ENCODE data around the gene USP11. TPM values are rescaled to one million over a fixed set of nuclear protein-coding genes. Genes with fewer than 3 reads are reported as not detected.
A peak's percentile ranks its signal among the peaks of the same experiment; 100 is the strongest.

The USP11 gene
- polyA plus RNA-seq, 1 donor (not counting 4 experiments of a cell fraction or from before 2014, with no cell fraction given), result 6.3 TPM

DNA sequence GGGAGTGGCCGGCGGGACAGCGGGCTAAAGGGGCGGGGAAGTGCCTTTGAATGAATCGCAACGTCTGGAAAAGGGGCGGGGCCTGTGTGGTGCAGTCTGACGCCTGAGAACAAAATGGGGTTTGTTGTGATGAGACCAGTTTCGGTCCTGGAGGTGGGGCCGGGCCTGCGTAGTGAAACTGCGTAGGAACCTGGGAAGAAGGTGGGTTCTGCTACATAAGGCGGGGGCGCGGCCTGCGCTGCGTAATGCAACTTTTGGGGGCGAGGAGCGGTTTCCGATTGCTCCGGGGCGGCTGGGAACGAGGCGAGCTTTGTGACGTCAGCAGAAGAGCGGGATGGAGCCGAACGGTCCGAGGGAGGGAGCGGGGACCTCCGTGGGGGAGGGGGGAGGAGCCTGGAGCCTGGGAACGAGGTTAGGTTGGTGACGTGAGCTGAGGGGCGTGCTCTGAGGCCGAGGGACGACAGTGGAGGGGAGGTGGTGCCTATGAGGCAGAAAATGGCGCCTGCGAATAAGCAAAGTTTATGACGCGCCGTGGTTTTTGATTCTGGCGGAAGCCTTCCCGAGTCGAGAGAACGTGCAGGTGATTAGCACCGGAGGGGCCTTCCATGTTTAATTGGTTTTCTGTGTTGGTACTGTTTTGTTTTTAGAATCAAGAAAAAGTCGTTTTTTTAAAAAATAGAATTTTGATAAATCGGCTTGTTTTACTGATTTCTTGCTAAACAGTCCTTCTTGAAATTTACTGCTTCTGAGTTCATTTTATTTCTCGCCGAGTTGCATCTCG is 714 bp downstream of the USP11 start:
- H3K4me2 ChIP-seq (ENCODE audit: control insufficient read depth, extremely low read depth, insufficient read depth, low read depth, low read length), result peak overlapping the region; percentile 70
- H3K27ac ChIP-seq (ENCODE audit: control insufficient read depth, insufficient read depth, low read length), result peak overlapping the region; percentile 95
- peaks cover 3 to 5% of the 10 kb centered on the region in 2 experiments for H3K36me3 ChIP-seq (ENCODE audit: control insufficient read depth in 2 of 2, extremely low read depth in 1 of 2, insufficient read depth in 2 of 2, low read length in 2 of 2)
- peak; percentile 76 for DNase-seq (ENCODE audit: low read depth, low spot score)
- peaks cover 5% of the 10 kb centered on the region for H3K4me1 ChIP-seq (ENCODE audit: control insufficient read depth, extremely low read depth, insufficient read depth, low read length)
- peak; percentile 67 for FAIRE-seq
- H3K79me2 ChIP-seq (ENCODE audit: control insufficient read depth, insufficient read depth, low read length), result peaks cover 10% of the 10 kb centered on the region
- peak overlapping the region; percentile 93 for H3K9ac ChIP-seq (ENCODE audit: control insufficient read depth, extremely low read depth, insufficient read depth, low read length)
- no peaks in the 10 kb centered on the region for H3K27me3 ChIP-seq (ENCODE audit: control insufficient read depth, extremely low read depth, insufficient read depth, low read length)
- no peaks in the 10 kb centered on the region for H4K20me1 ChIP-seq (ENCODE audit: control insufficient read depth, extremely low read depth, insufficient read depth, low read length)
- H3K4me3 ChIP-seq (ENCODE audit: control insufficient read depth in 2 of 3, extremely low read depth in 1 of 3, insufficient read depth in 2 of 3, low read depth in 1 of 3, low read length in 3 of 3), result peak overlapping the region; percentile 42 to 72 (median 69)
- H3K9me1 ChIP-seq (ENCODE audit: control insufficient read depth, extremely low read depth, insufficient read depth, low read length), result no peaks in the 10 kb centered on the region
- no peak overlapping the region for H2AFZ ChIP-seq (ENCODE audit: control insufficient read depth, low read length)
- dilution Hi-C loops (cut with MboI; ENCODE audit: extremely low pct_ligation_motif_present, low sequenced_read_pairs), result no loop called here
- H3K9me3 ChIP-seq (ENCODE audit: control insufficient read depth, low read depth, low read length), result no peaks in the 10 kb centered on the region
- TF ChIP-seq, protein P1, sequence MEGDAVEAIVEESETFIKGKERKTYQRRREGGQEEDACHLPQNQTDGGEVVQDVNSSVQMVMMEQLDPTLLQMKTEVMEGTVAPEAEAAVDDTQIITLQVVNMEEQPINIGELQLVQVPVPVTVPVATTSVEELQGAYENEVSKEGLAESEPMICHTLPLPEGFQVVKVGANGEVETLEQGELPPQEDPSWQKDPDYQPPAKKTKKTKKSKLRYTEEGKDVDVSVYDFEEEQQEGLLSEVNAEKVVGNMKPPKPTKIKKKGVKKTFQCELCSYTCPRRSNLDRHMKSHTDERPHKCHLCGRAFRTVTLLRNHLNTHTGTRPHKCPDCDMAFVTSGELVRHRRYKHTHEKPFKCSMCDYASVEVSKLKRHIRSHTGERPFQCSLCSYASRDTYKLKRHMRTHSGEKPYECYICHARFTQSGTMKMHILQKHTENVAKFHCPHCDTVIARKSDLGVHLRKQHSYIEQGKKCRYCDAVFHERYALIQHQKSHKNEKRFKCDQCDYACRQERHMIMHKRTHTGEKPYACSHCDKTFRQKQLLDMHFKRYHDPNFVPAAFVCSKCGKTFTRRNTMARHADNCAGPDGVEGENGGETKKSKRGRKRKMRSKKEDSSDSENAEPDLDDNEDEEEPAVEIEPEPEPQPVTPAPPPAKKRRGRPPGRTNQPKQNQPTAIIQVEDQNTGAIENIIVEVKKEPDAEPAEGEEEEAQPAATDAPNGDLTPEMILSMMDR (optimal IDR thresholded peaks at IDR 0.05 in 1 of 3, IDR thresholded peaks at IDR 0.05 in 1 of 3, conservative IDR thresholded peaks at IDR 0.05 in 1 of 3; ENCODE audit: extremely low read depth in 1 of 3, insufficient read depth in 2 of 3, low read length in 3 of 3), result no peak
- no peak for TF ChIP-seq EZH2 (IDR thresholded peaks at IDR 0.05; ENCODE audit: low read length)

DNA sequence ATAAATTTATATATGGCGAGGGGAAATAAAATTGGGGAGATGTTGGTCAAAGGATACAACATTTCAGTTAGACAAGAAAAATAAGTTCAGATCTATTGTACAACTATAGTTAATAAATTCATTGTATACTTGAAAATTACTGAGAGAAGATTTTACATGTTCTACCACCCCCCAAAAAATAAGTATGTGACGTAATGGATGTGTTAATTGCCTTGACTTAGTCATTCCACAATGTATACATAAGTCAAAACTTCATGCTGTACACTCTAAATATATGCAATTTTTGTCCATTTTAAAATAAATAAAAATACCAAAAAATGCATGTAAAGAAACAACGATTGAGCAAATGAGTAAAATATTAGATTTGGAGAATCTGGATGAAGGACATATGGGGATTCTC is 1.8 kb downstream of the USP11 start:
- FAIRE-seq (no peak), DNase-seq (ENCODE audit: low read depth, low spot score) (no peak)
- peak overlapping the region; percentile 95 for H3K27ac ChIP-seq (ENCODE audit: control insufficient read depth, insufficient read depth, low read length)

More for the DNA sequence above, 1.8 kb downstream of the USP11 start:
- H4K20me1 ChIP-seq (ENCODE audit: control insufficient read depth, extremely low read depth, insufficient read depth, low read length), result no peaks in the 10 kb centered on the region
- H3K9me3 ChIP-seq (ENCODE audit: control insufficient read depth, low read depth, low read length), result no peaks in the 10 kb centered on the region
- no peaks in the 10 kb centered on the region for H3K27me3 ChIP-seq (ENCODE audit: control insufficient read depth, extremely low read depth, insufficient read depth, low read length)
- H3K4me3 ChIP-seq (ENCODE audit: control insufficient read depth in 2 of 3, extremely low read depth in 1 of 3, insufficient read depth in 2 of 3, low read depth in 1 of 3, low read length in 3 of 3), result peak overlapping the region in 1 of 3 experiments; percentile 72
- H3K36me3 ChIP-seq (ENCODE audit: control insufficient read depth in 2 of 2, extremely low read depth in 1 of 2, insufficient read depth in 2 of 2, low read length in 2 of 2), result no peaks in the 10 kb centered on the region
- H3K9me1 ChIP-seq (ENCODE audit: control insufficient read depth, extremely low read depth, insufficient read depth, low read length), result no peaks in the 10 kb centered on the region
- H3K4me2 ChIP-seq (ENCODE audit: control insufficient read depth, extremely low read depth, insufficient read depth, low read depth, low read length), result peak overlapping the region; percentile 70
- peak overlapping the region; percentile 89 for H3K9ac ChIP-seq (ENCODE audit: control insufficient read depth, extremely low read depth, insufficient read depth, low read length)
- TF ChIP-seq, protein P1 (optimal IDR thresholded peaks at IDR 0.05 in 1 of 3, IDR thresholded peaks at IDR 0.05 in 1 of 3, conservative IDR thresholded peaks at IDR 0.05 in 1 of 3; ENCODE audit: extremely low read depth in 1 of 3, insufficient read depth in 2 of 3, low read length in 3 of 3), result no peak
- TF ChIP-seq EZH2 (IDR thresholded peaks at IDR 0.05; ENCODE audit: low read length), result no peak
- H2AFZ ChIP-seq (ENCODE audit: control insufficient read depth, low read length), result no peak overlapping the region
- dilution Hi-C loops (cut with MboI; ENCODE audit: extremely low pct_ligation_motif_present, low sequenced_read_pairs), result no loop called here
- H3K4me1 ChIP-seq (ENCODE audit: control insufficient read depth, extremely low read depth, insufficient read depth, low read length), result peaks cover 5% of the 10 kb centered on the region
- H3K79me2 ChIP-seq (ENCODE audit: control insufficient read depth, insufficient read depth, low read length), result peaks cover 10% of the 10 kb centered on the region
